ENCODE measurements around the gene UTY.

The UTY gene

DNA sequence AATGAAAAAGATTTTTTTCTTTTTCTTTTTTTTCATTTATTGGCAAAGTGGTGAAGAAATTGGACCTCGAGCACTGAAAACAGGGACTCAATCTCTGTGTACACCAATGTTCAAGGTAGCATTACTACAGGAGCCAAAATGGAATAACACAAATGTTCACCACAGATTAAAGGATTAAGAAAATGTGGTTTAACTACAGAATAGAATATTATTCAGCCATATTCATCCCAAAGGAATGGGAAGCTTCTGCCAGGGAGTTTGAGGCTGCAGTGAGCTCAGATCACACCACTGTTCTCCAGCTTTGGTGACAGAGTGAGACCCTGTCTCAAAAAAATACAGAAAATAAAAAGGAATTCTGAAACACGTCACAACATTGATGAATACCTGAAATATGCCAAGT lies 81.0 kb downstream of the UTY start:
- no peak for DNase-seq

DNA sequence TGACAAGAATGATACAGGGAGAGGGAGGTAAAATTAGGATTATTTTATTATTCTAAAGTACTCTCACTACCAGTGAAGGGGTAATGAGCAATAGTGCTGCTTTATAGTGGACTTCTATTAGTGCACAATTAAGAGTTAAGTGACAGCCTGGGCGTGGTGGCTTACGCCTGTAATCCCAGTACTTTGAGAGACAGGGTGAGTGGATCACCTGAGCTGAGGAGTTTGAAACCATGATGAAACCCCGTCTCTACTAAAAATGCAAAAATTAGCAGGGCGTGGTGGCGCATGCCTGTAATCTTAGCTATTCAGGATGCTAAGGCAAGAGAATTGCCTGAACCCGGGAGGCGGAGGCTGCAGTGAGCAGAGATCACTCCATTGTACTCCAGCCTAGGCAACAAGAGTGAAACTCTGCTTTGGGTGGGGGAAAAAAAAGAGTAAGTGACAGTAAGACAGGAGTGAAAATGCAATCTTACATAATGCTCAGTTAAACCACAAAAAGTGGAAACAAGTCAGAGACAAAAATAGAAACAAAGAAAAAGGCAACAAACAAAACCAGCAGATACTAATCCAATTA lies 98.6 kb downstream of the UTY start:
- DNase-seq = no peak

DNA sequence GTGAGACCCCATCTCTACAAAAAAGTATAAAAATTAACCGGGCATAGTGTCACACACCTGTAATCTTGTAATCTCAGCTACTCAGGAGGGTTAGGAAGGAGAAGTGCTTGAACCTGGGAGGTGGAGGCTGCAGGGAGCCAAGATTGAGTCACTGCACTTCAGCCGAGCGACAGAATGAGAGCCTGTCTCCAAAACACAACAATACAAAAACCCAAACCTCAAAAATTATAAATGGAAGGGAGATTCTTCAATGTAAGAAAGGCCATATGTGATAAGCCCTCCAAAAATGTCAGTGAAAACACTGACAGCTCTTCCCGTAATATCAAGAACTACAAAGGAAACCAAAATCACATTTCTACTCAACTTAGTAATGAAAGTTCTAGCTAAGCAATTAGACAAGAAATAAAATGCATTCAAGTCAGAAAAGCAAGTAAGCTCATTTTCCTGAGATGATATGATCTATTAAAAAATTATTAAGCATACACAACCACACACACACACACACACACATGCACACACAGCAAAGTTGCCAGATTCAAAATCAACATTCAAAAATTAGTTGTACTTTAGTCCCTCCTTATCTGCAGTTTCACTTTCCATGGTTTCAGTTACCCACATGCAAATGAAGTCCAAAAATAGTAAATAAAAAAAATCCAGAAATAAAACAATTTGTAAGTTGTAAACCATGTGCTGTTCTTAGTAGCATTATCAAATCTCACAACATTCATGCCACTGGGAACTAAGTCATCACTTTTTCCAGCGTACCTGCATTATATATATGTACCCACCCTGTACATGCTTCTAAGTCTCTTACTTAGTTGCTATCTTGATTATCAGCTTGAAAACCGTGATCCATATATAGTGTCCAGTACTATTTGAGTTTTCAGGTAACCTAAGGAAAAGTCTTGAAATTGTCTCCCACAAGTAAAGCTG lies 108.7 kb downstream of the UTY start:
- no peak for DNase-seq

DNA sequence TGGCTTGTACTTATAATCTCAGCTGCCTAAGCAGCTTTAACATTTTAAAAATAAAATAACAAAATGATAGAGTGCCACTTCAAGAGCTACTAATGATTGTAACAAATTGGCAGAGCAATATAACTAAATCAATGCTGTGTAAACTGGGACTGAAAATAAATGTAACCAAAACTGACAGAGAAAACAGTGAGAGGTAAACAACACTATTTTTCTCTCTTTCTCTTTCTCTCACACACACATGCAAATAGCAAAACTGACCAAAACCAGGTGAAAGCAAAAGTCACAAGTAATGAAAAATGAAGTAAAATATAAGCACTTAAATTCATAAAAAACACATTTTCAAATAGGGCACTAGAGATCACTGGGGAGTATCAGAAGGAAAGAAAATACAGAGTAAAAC lies 109.6 kb downstream of the UTY start:
- no peak for DNase-seq

DNA sequence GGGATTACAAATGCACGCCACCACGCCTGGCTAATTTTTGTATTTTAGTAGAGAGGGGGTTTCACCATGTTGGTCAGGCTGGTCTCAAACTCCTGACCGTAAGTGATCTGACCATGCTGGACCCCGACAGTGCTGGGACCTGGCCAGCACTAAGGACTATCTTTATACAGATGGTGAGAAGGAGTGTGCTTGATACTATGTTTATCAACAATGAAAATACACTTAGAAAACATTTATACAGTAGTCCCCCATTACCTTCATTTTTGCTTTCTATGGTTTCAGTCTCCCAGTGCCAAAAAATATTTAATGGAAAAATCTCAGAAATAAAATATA lies 111.4 kb downstream of the UTY start:
- DNase-seq = no peak

DNA sequence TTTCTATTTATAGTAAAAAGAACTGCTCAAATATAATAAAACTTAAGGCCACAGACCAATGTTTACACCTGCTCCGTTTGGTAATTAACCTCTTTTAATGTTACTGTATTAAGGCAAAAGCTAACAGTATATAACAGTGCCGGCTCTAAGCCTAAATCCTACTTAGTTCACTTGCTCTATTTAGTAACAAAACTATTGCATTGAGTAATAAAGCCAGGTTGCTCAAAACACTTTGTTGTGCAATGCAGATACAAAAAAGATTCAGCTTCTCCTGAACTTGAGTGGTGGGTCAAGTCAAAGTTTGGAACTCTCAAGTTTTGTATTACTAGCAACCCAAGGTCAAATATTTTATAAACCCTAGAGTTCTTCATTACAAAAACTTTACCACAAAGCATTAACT lies 116.2 kb downstream of the UTY start:
- no peak for DNase-seq

DNA sequence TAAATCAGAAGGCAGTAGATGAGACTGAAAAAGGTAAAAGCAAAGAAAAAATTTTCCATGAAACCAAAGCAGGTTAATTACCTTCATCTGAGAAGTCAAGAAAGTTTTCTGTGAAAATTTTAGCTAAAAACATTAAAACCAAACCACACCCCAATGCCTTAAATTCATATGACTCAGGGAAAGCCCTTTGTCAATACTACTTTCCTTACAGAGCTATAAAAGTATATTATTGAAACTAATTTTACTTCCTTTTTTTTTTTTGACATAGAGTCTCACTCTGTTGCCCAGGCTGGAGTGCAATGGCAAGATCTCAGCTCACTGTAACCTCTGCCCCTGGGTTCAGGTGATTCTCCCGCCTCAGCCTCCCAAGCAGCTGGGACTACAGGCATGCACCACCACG lies 117.2 kb downstream of the UTY start:
- no peak for DNase-seq

DNA sequence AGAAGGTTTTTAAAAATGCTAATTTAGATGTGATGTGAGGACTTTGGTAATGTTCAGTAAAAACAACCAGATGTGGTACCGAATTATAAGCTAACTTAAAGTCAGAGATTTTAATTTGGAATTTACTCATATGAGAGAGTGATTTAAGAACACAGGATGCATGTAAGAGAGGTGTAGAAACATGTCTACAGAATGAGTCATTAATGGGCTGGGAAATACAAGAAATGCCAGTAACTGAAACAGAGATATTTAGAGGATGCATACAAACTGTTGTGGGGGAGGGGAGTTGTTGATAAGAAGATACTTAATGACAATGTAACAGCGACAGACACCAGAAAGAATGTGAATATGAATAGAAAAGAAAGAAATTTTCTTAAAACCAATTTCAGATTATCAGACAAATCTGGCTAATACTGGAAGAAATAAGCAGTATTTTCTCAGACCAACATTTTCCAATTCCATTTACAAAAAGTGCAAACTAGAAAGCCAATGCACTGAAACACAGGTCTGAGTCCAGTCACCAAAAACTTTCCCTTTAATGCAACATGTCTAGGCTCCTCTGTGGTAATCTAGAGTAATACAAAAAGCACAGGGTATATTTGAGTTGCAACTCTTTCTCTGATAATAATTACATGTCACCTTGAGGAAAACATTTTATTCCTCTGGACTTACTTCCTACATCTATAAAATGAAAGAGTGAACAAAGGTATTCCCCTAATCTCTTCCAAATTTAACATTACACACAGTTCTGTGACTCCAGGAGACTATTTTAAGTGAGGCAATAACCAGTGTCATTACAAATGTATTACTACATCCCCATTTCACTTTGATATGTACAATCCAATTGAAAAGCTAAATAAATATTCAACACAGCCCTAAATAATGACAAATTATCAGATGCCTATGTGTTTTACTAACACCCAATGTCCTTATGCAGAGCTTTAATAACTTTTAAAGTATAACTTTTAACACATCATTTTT lies 117.9 kb downstream of the UTY start:
- DNase-seq = no peak

DNA sequence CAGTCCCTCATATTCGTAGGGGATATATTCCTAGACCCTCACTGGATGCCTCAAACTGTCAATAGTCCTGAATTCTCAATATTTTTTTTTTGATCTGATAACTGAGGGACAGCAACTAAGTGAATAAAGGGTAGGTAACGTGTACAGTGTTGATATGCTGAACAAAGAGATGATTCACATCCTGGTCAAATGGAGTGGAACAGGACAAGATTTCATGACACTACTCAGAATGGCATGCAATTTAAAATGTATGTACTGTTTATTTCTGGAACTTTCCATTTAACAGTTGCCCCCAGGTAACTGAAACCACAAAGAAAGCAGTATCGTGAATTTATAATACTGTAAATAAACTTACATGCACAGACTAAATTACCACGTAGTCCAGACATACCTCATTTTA lies 128.4 kb downstream of the UTY start:
- DNase-seq = no peak

DNA sequence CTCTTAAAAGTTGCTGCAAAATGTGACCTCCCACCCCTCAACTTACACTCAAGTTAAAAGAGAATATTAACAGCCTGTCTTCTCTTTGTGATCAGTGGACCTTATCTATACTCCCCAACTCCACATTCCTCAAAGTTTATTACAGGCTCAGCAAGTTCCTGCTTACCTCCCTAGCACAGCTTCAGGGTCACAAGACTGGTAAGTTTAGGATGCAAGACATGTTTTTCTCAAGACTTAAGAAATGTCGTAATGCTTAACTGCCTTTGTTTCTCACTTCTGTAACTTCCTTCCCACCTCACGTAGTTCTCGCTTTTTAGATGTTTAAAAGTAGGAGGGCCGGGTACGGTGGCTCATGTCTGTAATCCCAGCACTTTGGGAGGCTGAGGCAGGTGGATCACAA lies 132.7 kb downstream of the UTY start:
- DNase-seq = no peak

DNA sequence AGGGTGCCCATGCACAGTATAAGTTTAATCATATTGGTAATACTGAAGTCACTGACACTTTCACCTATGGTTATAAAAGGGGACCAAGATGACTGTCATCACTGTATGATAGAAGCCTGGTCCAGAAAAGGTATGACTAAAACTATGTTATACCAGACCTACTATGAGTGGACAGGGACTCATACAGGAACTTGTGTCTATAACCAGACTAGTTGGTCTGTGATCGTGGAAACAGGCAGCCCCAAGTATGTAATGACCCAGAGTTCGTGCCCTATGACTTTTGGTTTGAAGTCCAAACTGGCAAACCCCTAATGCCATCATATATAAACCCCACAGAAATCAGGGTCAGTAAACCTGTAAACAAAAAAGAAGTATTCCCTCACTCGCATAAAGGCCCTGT lies 134.3 kb downstream of the UTY start:
- DNase-seq = no peak

DNA sequence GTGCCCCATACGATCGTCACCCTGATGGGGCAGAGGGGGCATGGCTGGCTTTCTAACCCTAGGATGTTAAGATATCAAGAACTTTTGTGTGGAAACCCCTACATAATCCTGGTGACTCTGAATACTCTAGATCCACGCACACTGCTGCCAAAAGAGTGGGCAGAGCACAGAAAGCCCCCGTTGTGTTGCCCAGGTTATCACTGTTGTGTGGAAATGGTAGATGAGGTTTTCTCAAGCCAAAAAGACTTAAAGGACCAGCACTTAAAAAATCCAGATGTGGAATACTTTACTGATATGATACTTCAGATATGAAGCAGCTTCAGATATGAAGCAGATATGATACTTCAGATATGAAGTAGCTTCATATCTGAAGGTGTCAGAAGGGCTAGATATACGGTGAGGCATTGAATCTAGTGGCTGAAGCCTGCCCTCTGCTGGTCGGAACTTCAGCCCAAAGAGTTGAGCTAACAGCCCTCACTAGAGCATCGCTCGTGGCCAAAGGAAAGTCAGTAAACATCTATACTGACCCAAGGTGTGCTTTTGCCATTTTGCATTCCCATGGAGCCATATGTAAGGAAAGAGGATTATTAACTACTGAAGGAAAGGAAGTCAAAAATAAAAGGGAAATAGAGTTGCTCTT lies 136.4 kb downstream of the UTY start:
- no peak for DNase-seq

DNA sequence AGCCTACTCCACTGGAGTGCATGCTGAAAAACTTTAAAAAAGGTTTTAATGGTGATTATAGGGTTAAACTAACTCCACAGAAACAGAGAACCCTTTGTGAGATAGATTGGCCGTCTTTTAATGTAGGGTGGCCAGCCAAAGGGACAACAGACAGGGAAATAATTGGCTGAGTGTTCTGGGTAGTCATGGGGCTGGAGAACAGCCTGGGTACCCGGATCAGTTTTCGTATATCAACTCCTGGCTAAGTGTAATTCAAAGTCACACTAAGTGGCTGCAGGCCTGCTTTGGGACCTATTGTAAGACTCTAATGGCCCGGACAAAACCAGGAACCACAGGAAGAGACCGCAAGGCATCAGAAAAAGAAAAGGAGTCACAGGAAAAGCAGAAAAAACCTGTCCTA lies 139.9 kb downstream of the UTY start:
- no peak for DNase-seq

DNA sequence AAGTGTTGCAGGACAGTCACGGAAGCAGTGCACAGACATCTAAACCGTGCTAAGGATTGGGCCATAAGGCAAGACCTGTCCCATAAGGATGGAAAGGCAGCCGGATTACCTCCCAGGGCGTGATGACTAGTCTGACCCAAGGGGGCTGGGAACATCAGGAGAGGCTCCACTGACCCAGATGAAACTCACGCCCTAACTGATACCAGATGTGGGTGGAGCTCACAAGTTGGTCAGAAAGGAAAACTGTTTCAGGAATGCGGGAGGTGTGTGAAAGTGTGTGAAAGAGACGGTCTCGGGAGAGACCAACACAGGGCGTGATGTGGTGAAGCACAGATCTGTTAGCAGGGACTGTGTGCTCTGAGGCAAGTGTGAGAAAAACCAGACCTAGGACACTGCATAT lies 140.5 kb downstream of the UTY start:
- no peak for DNase-seq

DNA sequence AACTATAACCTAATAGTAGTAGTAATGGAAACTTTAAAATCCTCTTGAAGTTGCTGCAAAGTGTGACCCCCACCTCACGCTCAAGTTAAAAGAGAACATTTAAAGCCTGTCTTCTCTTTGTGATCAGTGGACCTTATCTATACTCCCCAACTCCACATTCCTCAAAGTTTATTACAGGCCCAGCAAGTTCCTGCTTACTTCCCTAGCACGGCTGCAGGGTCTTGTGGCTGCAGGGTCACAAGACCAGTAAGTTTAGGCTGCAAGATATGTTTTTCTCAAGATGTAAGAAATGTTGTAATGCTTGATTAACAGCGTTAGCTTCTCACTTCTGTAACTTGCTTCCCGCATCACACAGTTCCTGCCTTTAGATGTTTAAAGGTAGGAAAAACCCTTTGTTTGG lies 141.1 kb downstream of the UTY start:
- DNase-seq = no peak

DNA sequence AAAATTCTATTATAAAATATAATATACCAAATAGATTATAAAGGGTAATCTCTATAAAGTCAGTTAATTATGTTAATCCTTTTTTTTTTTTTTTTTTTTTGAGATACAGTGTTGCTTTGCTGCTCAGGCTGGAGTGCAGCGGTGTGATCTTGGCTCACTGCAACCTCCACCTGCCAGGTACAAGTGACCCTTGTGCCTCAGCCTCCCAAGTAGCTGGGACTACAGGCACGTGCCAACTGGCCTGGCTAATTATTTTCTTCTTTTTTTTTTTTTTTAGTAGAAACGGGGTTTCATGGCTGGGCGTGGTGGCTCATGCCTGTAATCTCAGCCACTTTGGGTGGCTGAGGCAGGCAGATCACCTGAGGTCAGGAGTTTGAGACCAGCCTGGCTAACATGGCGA lies 141.9 kb downstream of the UTY start:
- DNase-seq = no peak

DNA sequence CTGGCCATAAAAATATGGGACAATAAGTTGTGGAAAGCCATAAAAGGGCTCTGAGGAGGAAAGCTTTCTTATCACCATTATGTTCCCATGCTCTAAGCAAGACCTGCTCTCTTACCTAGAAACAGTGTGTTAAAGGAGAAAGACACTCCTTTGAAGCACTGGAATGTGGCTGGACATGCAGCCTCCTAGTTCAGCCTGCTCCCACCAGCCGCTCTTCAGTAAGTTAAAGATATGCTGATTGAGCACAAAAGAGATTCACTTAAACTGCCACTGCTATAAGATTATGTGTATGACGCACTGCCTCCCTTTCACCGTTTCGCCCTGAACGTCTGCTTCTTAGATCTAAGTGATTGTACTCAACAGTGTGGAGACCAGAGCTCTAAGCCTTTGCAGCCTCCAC lies 146.0 kb downstream of the UTY start:
- no peak for DNase-seq

DNA sequence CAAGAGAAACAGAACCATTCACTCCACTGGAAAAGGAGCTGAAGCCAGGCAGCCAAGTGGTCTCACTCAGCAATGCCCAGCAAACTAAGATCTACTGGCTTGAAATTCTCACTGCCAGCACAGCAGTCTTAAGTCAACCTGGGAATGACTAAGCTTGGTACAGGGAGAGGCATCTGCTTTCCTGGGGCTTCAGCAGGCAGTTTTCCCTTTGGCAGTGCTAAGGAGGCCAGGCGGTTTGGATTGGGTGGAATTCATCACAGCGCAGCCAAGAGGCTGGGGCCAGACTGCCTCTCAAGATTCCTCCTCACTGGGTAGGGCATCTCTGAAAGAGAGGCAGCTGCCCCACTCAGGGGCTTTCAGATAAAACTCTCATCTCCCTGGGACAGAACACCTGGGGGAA lies 149.2 kb downstream of the UTY start:
- no peak for DNase-seq

DNA sequence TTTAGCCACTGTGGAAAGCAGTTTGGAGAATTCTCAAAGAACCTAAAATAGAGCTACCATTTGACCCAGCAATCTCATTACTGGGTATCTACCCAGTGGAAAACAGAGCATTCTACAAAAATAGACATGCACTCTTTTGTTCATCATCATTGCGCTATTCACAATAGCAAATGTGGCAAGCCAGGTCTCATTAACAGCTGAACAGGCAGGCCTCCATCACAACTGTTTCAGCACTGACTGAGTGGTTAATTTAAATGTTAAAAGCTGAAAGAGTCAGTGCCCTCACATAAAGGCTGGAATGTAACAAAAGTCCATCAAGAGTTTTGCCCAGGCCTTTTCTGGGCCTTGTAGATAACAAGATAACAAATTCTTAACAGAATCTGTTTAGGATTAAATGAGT lies 166.9 kb downstream of the UTY start:
- DNase-seq = no peak

DNA sequence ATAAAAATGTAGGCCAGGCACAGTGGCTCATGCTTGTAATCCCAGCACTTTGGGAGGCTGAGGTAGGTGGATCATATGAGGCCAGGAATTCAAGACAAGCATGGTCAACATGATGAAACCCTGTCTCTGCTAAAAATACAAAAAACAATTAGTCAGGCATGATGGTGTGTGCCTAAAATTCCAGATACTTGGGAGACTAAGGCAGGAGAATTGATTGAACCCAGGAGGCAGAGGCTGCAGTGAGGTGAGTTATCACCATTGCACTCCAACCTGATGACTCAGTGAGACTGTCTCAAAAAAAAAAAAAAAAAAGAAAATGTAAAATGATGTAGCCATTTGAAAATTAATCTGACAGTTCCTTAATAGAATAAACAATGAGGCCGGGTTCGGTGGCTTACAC lies 171.9 kb downstream of the UTY start:
- DNase-seq = no peak

DNA sequence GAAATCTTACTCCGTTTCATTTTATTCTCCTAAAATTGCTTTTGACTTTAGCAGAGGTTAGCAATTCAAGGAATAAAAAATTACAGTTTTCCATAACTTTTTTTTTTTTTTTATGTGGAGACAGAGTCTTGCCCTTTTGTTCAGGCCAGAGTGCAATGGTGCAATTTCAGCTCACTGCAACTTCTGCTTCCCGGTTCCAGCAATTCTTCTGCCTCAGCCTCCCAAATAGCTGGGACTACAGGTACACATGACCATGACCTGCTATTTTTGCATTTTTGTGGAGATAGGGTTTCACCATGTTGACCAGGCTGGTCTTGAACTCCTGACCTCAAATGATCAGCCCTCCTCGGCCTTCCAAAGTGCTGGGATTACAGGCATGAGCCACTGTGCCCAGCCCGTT lies 179.0 kb downstream of the UTY start:
- DNase-seq = no peak

DNA sequence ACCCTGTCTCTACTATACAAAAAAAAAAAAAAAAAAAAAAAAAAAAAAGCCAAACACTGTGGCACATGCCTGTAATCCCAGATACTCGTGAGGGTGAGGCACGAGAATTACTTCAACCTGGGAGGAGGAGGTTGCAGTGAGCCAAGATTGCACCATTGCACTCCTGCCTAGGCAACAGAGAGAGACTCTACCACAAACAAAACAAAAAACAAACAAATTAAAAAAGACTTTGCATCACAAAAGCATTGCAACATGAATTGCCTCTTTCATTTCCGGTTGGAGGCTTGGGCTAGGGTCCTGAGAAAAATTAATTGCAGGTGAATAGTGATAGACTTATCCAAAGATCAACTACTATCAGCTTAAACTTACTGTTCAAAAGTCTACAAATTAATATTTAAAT lies 180.4 kb downstream of the UTY start:
- DNase-seq = no peak

DNA sequence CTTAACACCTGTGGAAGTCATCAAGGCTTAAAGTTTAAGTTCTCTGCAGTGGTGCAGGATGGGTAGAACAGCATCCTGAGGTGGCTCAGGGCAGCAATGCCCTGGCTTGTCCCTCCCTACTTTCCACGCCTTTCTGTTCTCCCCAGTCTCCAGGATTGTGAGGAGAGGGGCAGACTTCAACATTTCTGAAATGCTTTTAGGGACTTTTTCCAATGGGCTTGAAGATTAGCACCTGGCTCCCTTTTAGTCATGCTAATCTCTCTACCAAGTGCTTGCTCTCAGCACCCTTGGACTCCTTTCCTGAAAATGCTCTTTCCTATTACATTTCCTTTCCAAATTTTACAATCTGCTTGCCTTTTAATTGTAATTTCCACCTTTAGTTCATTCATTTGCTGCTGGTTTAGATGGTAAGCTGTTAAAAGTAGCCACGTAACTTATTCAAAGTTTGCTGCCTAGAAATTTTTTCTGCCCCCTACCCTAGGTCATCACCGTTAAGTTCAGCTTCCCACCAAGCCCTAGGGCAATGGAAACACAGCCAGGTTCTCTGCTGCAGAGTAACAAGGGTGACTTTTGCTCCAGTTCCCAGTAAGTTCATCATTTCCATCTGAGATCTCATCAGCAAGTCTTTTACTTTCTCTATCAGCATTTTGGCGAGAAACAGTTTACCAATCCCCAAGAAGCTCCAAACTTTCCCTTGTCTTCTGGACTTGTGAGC lies 183.5 kb downstream of the UTY start:
- DNase-seq = no peak

Measured in NCI-H524 (cell line).